SK-N-MC (cell line): ENCODE data around the gene HPCAL1.

Experiments used
- DNase-seq: peaks from one replicate; pipeline ENCODE4 v3.0.0-alpha.2; 2011; ENCODE audit warnings: low read depth, low spot score
- H3K27ac ChIP-seq: fragments of 200-600 bp; sonication (generic); 2 replicates; pipeline ENCODE4 v1.5.1; 2016; ENCODE audit warnings: mixed run types
- H3K36me3 ChIP-seq: fragments of 200-600 bp; sonication (generic); 2 replicates; pipeline ENCODE4 v1.6.1; 2017; ENCODE audit warnings: antibody characterized with exemption, low read length, mixed read lengths; ENCODE audit not compliant: insufficient read depth
- H3K4me3 ChIP-seq: fragments of 200-600 bp; sonication (generic); 2 replicates; pipeline ENCODE4 v1.5.1; 2016
- H3K9ac ChIP-seq: fragments of 200-600 bp; sonication (generic); 2 replicates; pipeline ENCODE4 v1.8.0; 2017; ENCODE audit warnings: mixed run types, mixed read lengths; ENCODE audit not compliant: insufficient read length
- H3K9me3 ChIP-seq: fragments of 200-600 bp; sonication (generic); 2 replicates; pipeline ENCODE4 v1.6.1; 2017; ENCODE audit warnings: low read depth, mild to moderate bottlenecking, antibody characterized with exemption, low read length, moderate library complexity, mixed read lengths
- EZH2 ChIP-seq: fragments of 200-600 bp; sonication (generic); IDR thresholded peaks from one replicate; pipeline ENCODE4 v1.6.1; 2017; ENCODE audit warnings: antibody characterized with exemption
- FOXP2 ChIP-seq: optimal IDR thresholded peaks from 2 replicates; pipeline ENCODE3; 2011; ENCODE audit warnings: mild to moderate bottlenecking, moderate library complexity; ENCODE audit not compliant: insufficient read depth; ENCODE audit errors: extremely low read length, control extremely low read depth
- POLR2AphosphoS5 ChIP-seq: IDR thresholded peaks from 2 replicates; pipeline ENCODE4 v1.6.1; 2012; ENCODE audit warnings: mild to moderate bottlenecking, low read depth, low read length, borderline replicate concordance

HPCAL1 gene

GRCh38 chr2:10400978-10401951 is 98.6 kb downstream of the HPCAL1 start:
- Histone ChIP-seq H3K9ac (no peak overlapping the region), H3K9me3 (no peaks in the 10 kb centered on the region), H3K36me3 (no peaks in the 10 kb centered on the region), H3K27ac (no peak overlapping the region), H3K4me3 (no peak overlapping the region)
- no peak for DNase-seq
- TF ChIP-seq EZH2 (no peak), POLR2AphosphoS5 (no peak), FOXP2 (no peak)

GRCh38 chr2:10402062-10402585 is 99.4 kb downstream of the HPCAL1 start:
- no peak overlapping the region for H3K27ac ChIP-seq
- DNase-seq: no peak
- no peak overlapping the region for H3K4me3 ChIP-seq
- TF ChIP-seq FOXP2 (no peak), EZH2 (no peak), POLR2AphosphoS5 (no peak)
- H3K9ac ChIP-seq: no peak overlapping the region
- no peaks in the 10 kb centered on the region for H3K36me3 ChIP-seq
- no peaks in the 10 kb centered on the region for H3K9me3 ChIP-seq

- Histone ChIP-seq H3K9me3 (no peaks in the 10 kb centered on the region), H3K4me3 (no peak overlapping the region), H3K36me3 (no peaks in the 10 kb centered on the region), H3K27ac (no peak overlapping the region), H3K9ac (no peak overlapping the region)
- no peak for DNase-seq
- no peak for TF ChIP-seq POLR2AphosphoS5
- no peak for TF ChIP-seq EZH2
- no peak for TF ChIP-seq FOXP2
Observed at GRCh38 chr2:10402653-10403215, 100.0 kb downstream of the HPCAL1 start.

GRCh38 chr2:10404324-10405143 is 101.8 kb downstream of the HPCAL1 start:
- H3K27ac ChIP-seq: no peak overlapping the region

GRCh38 chr2:10405448-10405847 is 102.7 kb downstream of the HPCAL1 start:
- no peak for DNase-seq
- H3K9ac ChIP-seq: no peak overlapping the region

More at GRCh38 chr2:10404324-10405143, 101.8 kb downstream of the HPCAL1 start:
- Histone ChIP-seq H3K9me3 (no peaks in the 10 kb centered on the region), H3K36me3 (no peaks in the 10 kb centered on the region), H3K4me3 (no peak overlapping the region), H3K9ac (no peak overlapping the region)
- DNase-seq: no peak
- TF ChIP-seq POLR2AphosphoS5 (no peak), EZH2 (no peak), FOXP2 (no peak)

GRCh38 chr2:10406016-10406415 is 103.3 kb downstream of the HPCAL1 start:
- H3K36me3 ChIP-seq: no peaks in the 10 kb centered on the region
- H3K9ac ChIP-seq: no peak overlapping the region
- H3K27ac ChIP-seq: no peak overlapping the region

More at GRCh38 chr2:10405448-10405847, 102.7 kb downstream of the HPCAL1 start:
- TF ChIP-seq FOXP2: no peak
- no peak for TF ChIP-seq EZH2
- TF ChIP-seq POLR2AphosphoS5: no peak
- no peak overlapping the region for H3K27ac ChIP-seq
- no peaks in the 10 kb centered on the region for H3K36me3 ChIP-seq
- no peaks in the 10 kb centered on the region for H3K9me3 ChIP-seq
- no peak overlapping the region for H3K4me3 ChIP-seq

GRCh38 chr2:10406491-10407188 is 103.9 kb downstream of the HPCAL1 start:
- H3K9me3 ChIP-seq: no peaks in the 10 kb centered on the region
- no peak overlapping the region for H3K9ac ChIP-seq
- TF ChIP-seq EZH2: no peak
- TF ChIP-seq FOXP2: no peak
- no peak overlapping the region for H3K27ac ChIP-seq
- DNase-seq: no peak
- no peak overlapping the region for H3K4me3 ChIP-seq
- no peaks in the 10 kb centered on the region for H3K36me3 ChIP-seq

More at GRCh38 chr2:10406016-10406415, 103.3 kb downstream of the HPCAL1 start:
- no peak overlapping the region for H3K4me3 ChIP-seq
- H3K9me3 ChIP-seq: no peaks in the 10 kb centered on the region
- DNase-seq: no peak
- no peak for TF ChIP-seq FOXP2
- TF ChIP-seq POLR2AphosphoS5: no peak
- no peak for TF ChIP-seq EZH2

GRCh38 chr2:10407432-10407831 is 104.7 kb downstream of the HPCAL1 start:
- no peak overlapping the region for H3K27ac ChIP-seq
- H3K4me3 ChIP-seq: no peak overlapping the region
- no peak for DNase-seq
- no peak overlapping the region for H3K9ac ChIP-seq
- TF ChIP-seq EZH2: no peak
- no peak for TF ChIP-seq FOXP2
- no peak for TF ChIP-seq POLR2AphosphoS5
- H3K9me3 ChIP-seq: no peaks in the 10 kb centered on the region
- H3K36me3 ChIP-seq: no peaks in the 10 kb centered on the region
